H1 (cell line): ENCODE measurements around the gene HHIPL2. TPM values are rescaled to one million over a fixed set of nuclear protein-coding genes. Genes with fewer than 3 reads are reported as not detected.
A peak's percentile ranks its signal among the peaks of the same experiment; 100 is the strongest.

Experiments
- CTCF ChIA-PET: fragments of 300-600 bp; sonication (Branson Sonifier 250); formaldehyde crosslinking; loops from one replicate; lab custom pipeline; 2021; ENCODE audit not compliant: partially characterized antibody; lab: Charles Lee
- POLR2A ChIA-PET: fragments of 300-600 bp; sonication (Branson Sonifier 250); formaldehyde crosslinking; loops from one replicate; lab custom pipeline; 2021; ENCODE audit warnings: inconsistent platforms; ENCODE audit not compliant: partially characterized antibody; lab: Charles Lee
- DNase-seq, 2 experiments: peaks; one replicate each; pipeline versions ENCODE4 v3.0.0 to v3.0.0-alpha.2; 2010 to 2022; ENCODE audit warnings: low spot score in 2 of 2, low read depth in 1 of 2, mixed read lengths in 1 of 2
- FAIRE-seq: peaks from 2 replicates; lab custom pipeline; 2011; peaks lifted over from hg19 to GRCh38; lab: Jason Lieb, UNC
- H2AFZ ChIP-seq: 2 replicates; pipeline ENCODE4 v1.8.1; 2012; ENCODE audit warnings: low read length, inconsistent platforms
- H2AK5ac ChIP-seq: 2 replicates; pipeline ENCODE4 v1.6.1; 2013; ENCODE audit warnings: low read depth, low read length
- H2BK120ac ChIP-seq: replicated peaks from 2 replicates; pipeline ENCODE3; 2013; ENCODE audit warnings: low read depth, low read length, inconsistent platforms
- H2BK12ac ChIP-seq: 2 replicates; pipeline ENCODE4 v1.6.1; 2013; ENCODE audit warnings: low read depth, low read length
- H2BK15ac ChIP-seq: 2 replicates; pipeline ENCODE4 v1.6.1; 2013; ENCODE audit warnings: low read length
- H2BK20ac ChIP-seq: 2 replicates; pipeline ENCODE4 v1.6.1; 2013; ENCODE audit warnings: low read length
- H2BK5ac ChIP-seq: 2 replicates; pipeline ENCODE4 v1.6.1; 2013; ENCODE audit warnings: low read depth, low read length
- H3K14ac ChIP-seq: 2 replicates; pipeline ENCODE4 v1.6.1; 2013; ENCODE audit warnings: inconsistent platforms; ENCODE audit not compliant: insufficient read length
- H3K18ac ChIP-seq: 2 replicates; pipeline ENCODE4 v1.6.1; 2013; ENCODE audit warnings: low read length; ENCODE audit errors: extremely low read depth
- H3K23ac ChIP-seq: 2 replicates; pipeline ENCODE4 v1.6.1; 2013; ENCODE audit warnings: inconsistent platforms; ENCODE audit not compliant: insufficient read length
- H3K23me2 ChIP-seq: 2 replicates; pipeline ENCODE4 v1.6.1; 2013; ENCODE audit warnings: low read depth, low read length
- H3K27ac ChIP-seq: 2 replicates; pipeline ENCODE4 v1.6.1; 2011; ENCODE audit warnings: low read depth, low read length, inconsistent platforms
- H3K27me3 ChIP-seq, 4 experiments: replicated peaks in 1 of 4; 1 replicate in 1 of 4; 2 replicates in 3 of 4; pipeline versions ENCODE4 v1.6.1 to v1.8.1; 2011 to 2013; ENCODE audit warnings: low read length in 3 of 4, mild to moderate bottlenecking in 3 of 4, inconsistent platforms in 2 of 4, mixed read lengths in 2 of 4, moderate library complexity in 1 of 4; ENCODE audit not compliant: control insufficient read depth in 3 of 4, insufficient read depth in 3 of 4; ENCODE audit errors: extremely low read depth in 1 of 4
- H3K36me3 ChIP-seq, 4 experiments: 2 replicates each; pipeline versions ENCODE4 v1.6.1 to v1.8.1; 2011 to 2013; ENCODE audit warnings: mild to moderate bottlenecking in 4 of 4, low read length in 3 of 4, moderate library complexity in 2 of 4, control low read depth in 1 of 4, inconsistent platforms in 1 of 4; ENCODE audit not compliant: insufficient read depth in 4 of 4, control insufficient read depth in 2 of 4
- H3K4ac ChIP-seq: replicated peaks from 2 replicates; pipeline ENCODE3; 2013; ENCODE audit warnings: low read length, low read depth, mixed read lengths, inconsistent platforms; ENCODE audit not compliant: insufficient read length
- H3K4me1 ChIP-seq, 4 experiments: replicated peaks in 1 of 4; 1 replicate in 1 of 4; 2 replicates in 3 of 4; pipeline versions ENCODE4 v1.6.1 to v1.8.1; 2011 to 2013; ENCODE audit warnings: low read length in 3 of 4, inconsistent platforms in 2 of 4, mixed read lengths in 1 of 4; ENCODE audit not compliant: insufficient read depth in 4 of 4, control insufficient read depth in 3 of 4
- H3K4me2 ChIP-seq, 2 experiments: 2 replicates each; pipeline versions ENCODE4 v1.6.1 to v1.8.1; 2011 to 2013; ENCODE audit warnings: low read depth in 2 of 2, low read length in 2 of 2, control low read depth in 1 of 2, inconsistent platforms in 1 of 2, mild to moderate bottlenecking in 1 of 2; ENCODE audit not compliant: insufficient read depth in 1 of 2
- H3K4me3 ChIP-seq, 4 experiments: fragments of 200-600, 300-600 bp in 1 of 4; sonication (generic), shearing (Covaris generic), sonication (Bioruptor Twin) in 1 of 4; 2 replicates each; pipeline versions ENCODE4 v1.5.1 to v1.8.1; 2011 to 2016; ENCODE audit warnings: low read length in 4 of 4, low read depth in 3 of 4, control low read depth in 2 of 4, inconsistent platforms in 2 of 4, mild to moderate bottlenecking in 2 of 4, mixed read lengths in 1 of 4, moderate library complexity in 1 of 4; ENCODE audit not compliant: insufficient read depth in 2 of 4; ENCODE audit errors: extremely low read depth in 1 of 4
- H3K56ac ChIP-seq: replicated peaks from 2 replicates; pipeline ENCODE3; 2013; ENCODE audit warnings: low read depth, mild to moderate bottlenecking, mixed read lengths, low read length, inconsistent platforms; ENCODE audit not compliant: insufficient read length
- H3K79me1 ChIP-seq: 2 replicates; pipeline ENCODE4 v1.6.1; 2013; ENCODE audit warnings: low read depth, low read length, control low read depth
- H3K79me2 ChIP-seq, 2 experiments: 2 replicates each; pipeline versions ENCODE4 v1.6.1 to v1.8.1; 2012 to 2013; ENCODE audit warnings: low read length in 2 of 2, mild to moderate bottlenecking in 2 of 2, inconsistent platforms in 1 of 2; ENCODE audit not compliant: insufficient read depth in 2 of 2, control insufficient read depth in 1 of 2
- H3K9ac ChIP-seq, 4 experiments: replicated peaks in 1 of 4; 1 replicate in 1 of 4; 2 replicates in 3 of 4; pipeline versions ENCODE4 v1.6.1 to v1.8.1; 2011 to 2013; ENCODE audit warnings: low read depth in 3 of 4, low read length in 3 of 4, control low read depth in 2 of 4, mild to moderate bottlenecking in 2 of 4, moderate library complexity in 2 of 4, inconsistent platforms in 1 of 4; ENCODE audit errors: extremely low read depth in 1 of 4
- H3K9me3 ChIP-seq, 2 experiments: 2 replicates each; pipeline versions ENCODE4 v1.6.1 to v1.8.1; 2012 to 2013; ENCODE audit warnings: mild to moderate bottlenecking in 2 of 2, moderate library complexity in 2 of 2, control low read depth in 1 of 2, inconsistent platforms in 1 of 2, low read depth in 1 of 2, low read length in 1 of 2, mixed read lengths in 1 of 2; ENCODE audit not compliant: insufficient read depth in 2 of 2
- H4K20me1 ChIP-seq, 2 experiments: replicated peaks in 1 of 2; 2 replicates each; pipeline versions ENCODE3 to v1.8.1; 2011 to 2013; ENCODE audit warnings: inconsistent platforms in 2 of 2, low read length in 2 of 2, mild to moderate bottlenecking in 1 of 2; ENCODE audit not compliant: insufficient read depth in 2 of 2, control insufficient read depth in 1 of 2
- H4K5ac ChIP-seq: 2 replicates; pipeline ENCODE4 v1.6.1; 2013; ENCODE audit warnings: low read length, low read depth, mixed read lengths, inconsistent platforms; ENCODE audit not compliant: insufficient read length
- H4K8ac ChIP-seq: 2 replicates; pipeline ENCODE4 v1.8.0; 2013; ENCODE audit warnings: mild to moderate bottlenecking, moderate library complexity, low read length, inconsistent platforms; ENCODE audit not compliant: insufficient read depth; ENCODE audit errors: extremely low read depth
- H4K91ac ChIP-seq: replicated peaks from 2 replicates; pipeline ENCODE3; 2013; ENCODE audit warnings: low read length, mixed read lengths, inconsistent platforms; ENCODE audit not compliant: insufficient read length
- ATF3 ChIP-seq: IDR thresholded peaks from 2 replicates; pipeline ENCODE4 v1.6.1; 2011; ENCODE audit warnings: low read depth, mild to moderate bottlenecking, low read length; ENCODE audit not compliant: insufficient read depth
- BACH1 ChIP-seq: IDR thresholded peaks from 2 replicates; pipeline ENCODE4 v1.6.1; 2012; ENCODE audit warnings: low read length, improper control_type of control experiment
- CREB1 ChIP-seq: IDR thresholded peaks from 2 replicates; pipeline ENCODE4 v1.6.1; 2012; ENCODE audit warnings: inconsistent platforms
- CTCF ChIP-seq, 3 experiments: IDR thresholded peaks; 1 replicate in 2 of 3; 2 replicates in 1 of 3; pipeline versions ENCODE4 v1.5.1 to v1.6.1; 2011; ENCODE audit warnings: low read length in 3 of 3, mild to moderate bottlenecking in 3 of 3, inconsistent platforms in 2 of 3, low read depth in 1 of 3, moderate library complexity in 1 of 3; ENCODE audit not compliant: insufficient read depth in 1 of 3; ENCODE audit errors: control extremely low read depth in 1 of 3
- GABPA ChIP-seq: IDR thresholded peaks from 2 replicates; pipeline ENCODE4 v1.6.1; 2011; ENCODE audit warnings: mild to moderate bottlenecking, low read length, moderate library complexity, borderline replicate concordance; ENCODE audit not compliant: insufficient read depth
- JUN ChIP-seq: IDR thresholded peaks from 2 replicates; pipeline ENCODE4 v1.6.1; 2011; ENCODE audit warnings: low read depth, mild to moderate bottlenecking, improper control_type of control experiment, low read length
- KDM5A ChIP-seq: fragments of 200-600 bp; IDR thresholded peaks from 2 replicates; pipeline ENCODE4 v1.7.1; 2012; ENCODE audit warnings: mild to moderate bottlenecking, low read length, inconsistent platforms, mixed read lengths
- MAFK ChIP-seq: IDR thresholded peaks from 2 replicates; pipeline ENCODE4 v1.6.1; 2012; ENCODE audit warnings: low read depth, mild to moderate bottlenecking, improper control_type of control experiment, low read length
- SP1 ChIP-seq: IDR thresholded peaks from 2 replicates; pipeline ENCODE4 v1.6.1; 2011; ENCODE audit warnings: low read depth, low read length
- WGBS, 2 experiments: shearing (Covaris generic) in 1 of 2; methylation state at CpG; one replicate each; pipeline versions ENCODE4 v1.1.6 to v1.1.7; 2013 to 2015; ENCODE audit warnings: low lambda C conversion rate in 2 of 2, mixed read lengths in 2 of 2, inconsistent platforms in 1 of 2, low coverage in 1 of 2, missing lambda C conversion rate in 1 of 2; ENCODE audit not compliant: insufficient replicate concordance in 2 of 2, insufficient coverage in 1 of 2, insufficient read length in 1 of 2; ENCODE audit errors: extremely low coverage in 1 of 2, missing lambda C conversion rate in 1 of 2; 5-methylcytosine and 5-hydroxymethylcytosine counted together
- polyA plus RNA-seq, 7 experiments: library from polyadenylated mRNA; depleted of rRNA in 3 of 7; stranded (reverse) in 5 of 7; unstranded in 2 of 7; fragments of >200 nt in 5 of 7; fragments of 200-250 nt in 2 of 7; gene quantifications; 1 replicate in 5 of 7; 2 replicates in 1 of 7; 4 replicates in 1 of 7; pipeline versions ENCODE4 v1.2.1 to v1.2.3, GENCODE V29; 2011 to 2013; ENCODE audit warnings: missing spikeins in 2 of 7, mixed read lengths in 2 of 7
- total RNA-seq: library from RNA; stranded (reverse); fragmentation: NEBNext Ultra II Directional; extraction: Animal tissue kit (Norgen Biotek cat#: 25700); gene quantifications from 2 replicates; pipeline ENCODE4 v1.2.1, GENCODE V29; 2021

The HHIPL2 gene
- total and polyA plus RNA-seq, 2 of the 8 experiments (the other 6 are each of a cell fraction or from before 2014, with no cell fraction given): 0.08 TPM; not detected in 1

- H3K36me3 ChIP-seq: no peaks in the 10 kb centered on the region
- H3K27ac ChIP-seq: no peak overlapping the region
- 91% methylated on average over 20 of the region's 21 CpGs; no CpG with 5 or more reads in 1 of the 2 experiments for WGBS, 2 experiments
- H3K4me1 ChIP-seq: no peaks in the 10 kb centered on the region; a peak in 1 of 7 replicates
- H3K79me2 ChIP-seq: no peaks in the 10 kb centered on the region
- H4K5ac ChIP-seq: no peak overlapping the region
- H3K9me3 ChIP-seq: no peaks in the 10 kb centered on the region
- H4K8ac ChIP-seq: no peak overlapping the region; the same call in 1 of the 2 replicates
- no peak overlapping the region for H3K4ac ChIP-seq
- no peak overlapping the region for H2BK20ac ChIP-seq
- ChIA-PET CTCF (interaction anchor here (0.6 to 1.5 kb wide), 6 partner anchors 9 to 289 kb away, joined by 3 to 4 read pairs (median 3); no protein-coding TSS in a partner anchor), POLR2A (no interaction called here)
- no peak overlapping the region for H3K18ac ChIP-seq
- H3K27me3 ChIP-seq: no peaks in the 10 kb centered on the region
- H4K91ac ChIP-seq: no peak overlapping the region
- no peak overlapping the region for H2BK12ac ChIP-seq
- no peak overlapping the region for H3K4me3 ChIP-seq
- no peaks in the 10 kb centered on the region for H3K23me2 ChIP-seq
- no peak overlapping the region for H3K14ac ChIP-seq
- DNase-seq: peak in 1 of 2 experiments; percentile 50
- no peak overlapping the region for H3K9ac ChIP-seq
- H3K79me1 ChIP-seq: no peaks in the 10 kb centered on the region
- FAIRE-seq: no peak
- H2BK15ac ChIP-seq: no peak overlapping the region
- H2BK5ac ChIP-seq: no peak overlapping the region
- H2BK120ac ChIP-seq: no peak overlapping the region
- no peak overlapping the region for H3K23ac ChIP-seq
- no peak overlapping the region for H3K56ac ChIP-seq
- H3K4me2 ChIP-seq: no peak overlapping the region
- H2AK5ac ChIP-seq: no peak overlapping the region
- no peaks in the 10 kb centered on the region for H4K20me1 ChIP-seq
- H2AFZ ChIP-seq: peak overlapping the region; percentile 51; the same call in 1 of the 2 replicates
- TF ChIP-seq BACH1 (no peak), JUN (no peak), SP1 (no peak), KDM5A (no peak), ATF3 (no peak), MAFK (no peak), CREB1 (no peak), CTCF (IDR thresholded peaks at IDR 0.05; ENCODE audit: control extremely low read depth in 1 of 3, insufficient read depth in 1 of 3, low read depth in 1 of 3, low read length in 3 of 3) (peak in 1 of 3 experiments; percentile 38; a peak in 1 of 4 replicates), GABPA (no peak)
Measured at GRCh38 chr1:222543817-222544216, 4.1 kb downstream of the HHIPL2 start.
